ENCODE measurements around the gene TP63. TPM values are rescaled to one million over a fixed set of nuclear protein-coding genes. Genes with fewer than 3 reads are reported as not detected.

Gene TP63
- total RNA-seq, 4 donors from 2014 or later: 302 to 485 (median 319) TPM

DNA sequence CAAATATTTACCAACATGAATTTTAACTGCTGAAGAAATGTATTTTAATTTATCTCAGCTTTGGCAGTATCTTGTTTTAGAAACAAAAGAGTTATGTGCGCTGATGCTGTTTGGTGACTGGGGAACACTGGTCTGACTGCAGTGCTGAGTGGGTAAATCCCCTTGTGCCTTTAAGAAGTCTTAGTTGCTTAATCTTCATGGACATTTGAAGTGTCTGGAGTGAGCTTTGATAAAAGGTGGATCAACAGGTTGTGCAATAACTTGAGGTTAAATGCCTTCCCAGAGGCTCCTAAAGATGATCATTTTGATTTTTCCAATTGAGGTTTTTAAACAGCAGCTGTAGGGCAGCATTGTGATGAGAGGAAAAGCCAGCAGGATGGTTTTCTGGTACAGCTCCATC, 68.7 kb downstream of the TP63 start:
- H3K27me3 ChIP-seq: no peaks in the 10 kb centered on the region
- no peaks in the 10 kb centered on the region for H3K9me3 ChIP-seq
- H3K27ac ChIP-seq: no peak overlapping the region
- WGBS: 93% methylated on average over 1 of the region's 1 CpG
- no peak for DNase-seq (ENCODE audit: low spot score in 2 of 2)
- H3K36me3 ChIP-seq: no peaks in the 10 kb centered on the region
- no peaks in the 10 kb centered on the region for H3K4me1 ChIP-seq
- no peak overlapping the region for H3K4me3 ChIP-seq
- no peak for TF ChIP-seq EP300 (IDR thresholded peaks at IDR 0.05)
- TF ChIP-seq POLR2A (IDR thresholded peaks at IDR 0.05): no peak
- TF ChIP-seq POLR2AphosphoS5 (IDR thresholded peaks at IDR 0.05): no peak
- TF ChIP-seq, protein P1, sequence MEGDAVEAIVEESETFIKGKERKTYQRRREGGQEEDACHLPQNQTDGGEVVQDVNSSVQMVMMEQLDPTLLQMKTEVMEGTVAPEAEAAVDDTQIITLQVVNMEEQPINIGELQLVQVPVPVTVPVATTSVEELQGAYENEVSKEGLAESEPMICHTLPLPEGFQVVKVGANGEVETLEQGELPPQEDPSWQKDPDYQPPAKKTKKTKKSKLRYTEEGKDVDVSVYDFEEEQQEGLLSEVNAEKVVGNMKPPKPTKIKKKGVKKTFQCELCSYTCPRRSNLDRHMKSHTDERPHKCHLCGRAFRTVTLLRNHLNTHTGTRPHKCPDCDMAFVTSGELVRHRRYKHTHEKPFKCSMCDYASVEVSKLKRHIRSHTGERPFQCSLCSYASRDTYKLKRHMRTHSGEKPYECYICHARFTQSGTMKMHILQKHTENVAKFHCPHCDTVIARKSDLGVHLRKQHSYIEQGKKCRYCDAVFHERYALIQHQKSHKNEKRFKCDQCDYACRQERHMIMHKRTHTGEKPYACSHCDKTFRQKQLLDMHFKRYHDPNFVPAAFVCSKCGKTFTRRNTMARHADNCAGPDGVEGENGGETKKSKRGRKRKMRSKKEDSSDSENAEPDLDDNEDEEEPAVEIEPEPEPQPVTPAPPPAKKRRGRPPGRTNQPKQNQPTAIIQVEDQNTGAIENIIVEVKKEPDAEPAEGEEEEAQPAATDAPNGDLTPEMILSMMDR (IDR thresholded peaks at IDR 0.05): no peak

DNA sequence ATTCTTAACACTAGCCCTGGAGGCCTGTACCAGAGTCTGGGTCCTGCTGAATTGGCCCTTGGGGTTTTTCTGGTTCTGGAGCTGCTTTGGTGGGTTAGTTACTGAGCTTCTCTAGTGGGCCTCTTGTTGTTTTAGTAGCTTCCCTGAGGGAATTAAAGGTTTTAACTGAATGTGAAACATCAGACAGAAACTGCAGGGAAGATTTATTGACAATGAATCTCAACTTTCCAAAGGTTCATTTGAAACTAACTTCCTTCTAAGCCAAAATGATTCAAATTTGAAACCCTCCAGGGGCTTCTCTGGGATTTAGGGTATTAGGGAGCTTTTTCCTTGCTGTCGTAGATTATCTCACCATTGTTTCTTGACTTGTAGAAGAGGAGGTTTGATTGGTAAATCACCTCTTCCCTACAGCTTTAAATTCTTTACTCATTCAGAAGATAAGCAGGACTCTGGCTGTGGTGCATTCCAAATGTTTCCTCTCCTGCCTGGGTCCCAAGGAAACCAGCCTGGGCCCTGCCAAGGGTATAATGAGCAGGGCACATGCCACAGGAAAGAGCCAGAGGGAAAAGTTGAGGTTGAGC, 71.0 kb downstream of the TP63 start:
- Histone ChIP-seq H3K4me3 (no peak overlapping the region), H3K27ac (no peak overlapping the region), H3K27me3 (no peaks in the 10 kb centered on the region), H3K36me3 (no peaks in the 10 kb centered on the region), H3K9me3 (no peaks in the 10 kb centered on the region), H3K4me1 (no peaks in the 10 kb centered on the region)
- WGBS: 46% methylated on average over 1 of the region's 1 CpG
- TF ChIP-seq EP300 (IDR thresholded peaks at IDR 0.05) (no peak), POLR2AphosphoS5 (IDR thresholded peaks at IDR 0.05) (no peak), POLR2A (IDR thresholded peaks at IDR 0.05) (no peak)
- TF ChIP-seq, protein P1 (IDR thresholded peaks at IDR 0.05): no peak
- no peak for DNase-seq (ENCODE audit: low spot score in 2 of 2)

DNA sequence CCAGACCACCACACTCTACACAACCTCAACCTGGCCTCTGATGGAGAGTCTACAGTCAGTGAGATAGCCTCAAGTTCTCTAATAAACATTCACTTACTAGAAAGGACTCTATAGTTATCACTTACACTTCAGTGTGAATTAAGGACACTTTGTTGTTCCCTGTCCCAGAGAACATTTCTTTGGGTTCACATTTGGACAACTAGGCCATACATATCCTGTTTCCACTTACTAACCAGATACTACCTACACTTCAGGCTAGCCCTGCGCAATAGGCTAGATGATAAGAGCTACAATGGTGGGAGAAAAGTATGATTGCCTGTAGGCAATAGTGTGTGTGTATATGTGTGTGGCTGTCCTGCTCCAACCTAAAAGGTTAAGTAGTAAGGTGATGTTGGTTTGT, 72.7 kb downstream of the TP63 start:
- H3K27me3 ChIP-seq: no peaks in the 10 kb centered on the region
- no peaks in the 10 kb centered on the region for H3K4me1 ChIP-seq
- DNase-seq (ENCODE audit: low spot score in 2 of 2): no peak
- H3K9me3 ChIP-seq: no peaks in the 10 kb centered on the region
- TF ChIP-seq POLR2A (IDR thresholded peaks at IDR 0.05) (no peak), POLR2AphosphoS5 (IDR thresholded peaks at IDR 0.05) (no peak), EP300 (IDR thresholded peaks at IDR 0.05) (no peak)
- TF ChIP-seq, protein P1 (IDR thresholded peaks at IDR 0.05): no peak
- H3K27ac ChIP-seq: no peak overlapping the region
- no peaks in the 10 kb centered on the region for H3K36me3 ChIP-seq
- H3K4me3 ChIP-seq: no peak overlapping the region
- 100% methylated on average over 1 of the region's 1 CpG for WGBS

DNA sequence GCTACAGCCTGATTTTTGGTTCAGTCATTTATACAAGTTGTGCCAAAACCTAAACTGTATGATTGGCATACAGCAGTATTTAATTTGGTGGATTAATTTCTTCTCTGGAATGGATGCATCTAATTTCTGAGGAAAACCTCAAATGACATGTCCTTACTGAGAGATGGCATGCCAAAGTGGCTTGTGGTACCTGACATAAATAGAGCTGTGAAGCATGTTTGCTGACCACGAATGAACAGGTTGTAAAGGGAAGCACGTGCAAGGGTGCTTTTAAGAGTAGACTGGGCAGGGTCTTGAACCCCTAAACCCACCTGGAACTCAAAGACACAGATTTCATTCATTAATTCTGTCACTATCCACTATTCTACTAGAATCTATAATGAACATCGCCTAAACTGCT, 77.2 kb downstream of the TP63 start:
- 81% methylated on average over 3 of the region's 3 CpGs for WGBS

DNA sequence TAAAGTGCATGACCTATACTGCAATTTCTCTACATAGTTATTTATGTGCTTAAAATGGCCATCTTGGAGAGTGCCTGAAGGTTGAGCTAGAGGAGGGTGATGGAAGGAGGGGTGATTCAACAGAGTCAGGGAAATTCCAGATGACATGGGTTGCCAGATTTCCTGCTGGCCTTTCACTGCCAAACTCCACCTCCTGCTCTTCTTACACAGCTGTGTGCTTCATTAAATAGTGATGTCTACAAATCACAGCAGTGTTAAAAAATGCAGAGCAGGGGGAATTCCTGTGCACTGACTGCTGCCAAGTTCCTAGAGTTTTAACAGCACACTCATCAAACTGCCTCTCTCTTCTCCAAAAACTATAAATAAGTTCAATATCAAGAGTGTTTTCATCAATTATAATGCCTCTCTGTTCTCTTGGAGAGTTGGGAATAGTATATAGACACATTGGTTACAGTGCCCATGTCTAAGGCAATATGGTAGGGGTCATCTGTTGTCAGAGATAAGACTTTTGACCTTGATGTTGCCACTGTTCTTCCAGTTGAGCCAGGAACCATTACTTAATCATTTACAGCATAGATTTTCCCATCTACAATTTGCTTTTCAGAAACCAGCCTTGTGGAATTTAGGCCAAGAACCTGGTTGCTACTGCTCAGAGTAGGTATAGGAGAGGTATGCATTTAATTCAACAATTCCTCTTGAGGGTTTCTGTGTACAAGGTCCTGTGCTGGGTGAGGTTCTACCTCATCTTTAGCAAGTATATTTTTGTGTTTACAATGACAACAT, 79.6 kb downstream of the TP63 start:
- no peaks in the 10 kb centered on the region for H3K27me3 ChIP-seq
- no peaks in the 10 kb centered on the region for H3K9me3 ChIP-seq
- H3K4me3 ChIP-seq: no peak overlapping the region
- H3K27ac ChIP-seq: no peak overlapping the region
- no peaks in the 10 kb centered on the region for H3K36me3 ChIP-seq
- no peak for DNase-seq (ENCODE audit: low spot score in 2 of 2)
- TF ChIP-seq POLR2A (IDR thresholded peaks at IDR 0.05) (no peak), POLR2AphosphoS5 (IDR thresholded peaks at IDR 0.05) (no peak), EP300 (IDR thresholded peaks at IDR 0.05) (no peak)
- TF ChIP-seq, protein P1 (IDR thresholded peaks at IDR 0.05): no peak
- H3K4me1 ChIP-seq: peaks cover 11% of the 10 kb centered on the region

More for the DNA sequence above, 77.2 kb downstream of the TP63 start:
- Histone ChIP-seq H3K4me1 (peaks cover 11% of the 10 kb centered on the region), H3K4me3 (no peak overlapping the region), H3K27me3 (no peaks in the 10 kb centered on the region), H3K36me3 (no peaks in the 10 kb centered on the region), H3K9me3 (no peaks in the 10 kb centered on the region), H3K27ac (no peak overlapping the region)
- DNase-seq (ENCODE audit: low spot score in 2 of 2): no peak
- TF ChIP-seq, protein P1 (IDR thresholded peaks at IDR 0.05): no peak
- TF ChIP-seq POLR2A (IDR thresholded peaks at IDR 0.05) (no peak), POLR2AphosphoS5 (IDR thresholded peaks at IDR 0.05) (no peak), EP300 (IDR thresholded peaks at IDR 0.05) (no peak)
